GM18526 (cell line): ENCODE measurements around the gene CBR4.

ENCODE experiments used
- POLR2A ChIP-seq: IDR thresholded peaks from 3 replicates; pipeline ENCODE4 v1.6.1; 2011; ENCODE audit not compliant: insufficient read length; ENCODE audit errors: extremely low read depth

CBR4 gene

DNA sequence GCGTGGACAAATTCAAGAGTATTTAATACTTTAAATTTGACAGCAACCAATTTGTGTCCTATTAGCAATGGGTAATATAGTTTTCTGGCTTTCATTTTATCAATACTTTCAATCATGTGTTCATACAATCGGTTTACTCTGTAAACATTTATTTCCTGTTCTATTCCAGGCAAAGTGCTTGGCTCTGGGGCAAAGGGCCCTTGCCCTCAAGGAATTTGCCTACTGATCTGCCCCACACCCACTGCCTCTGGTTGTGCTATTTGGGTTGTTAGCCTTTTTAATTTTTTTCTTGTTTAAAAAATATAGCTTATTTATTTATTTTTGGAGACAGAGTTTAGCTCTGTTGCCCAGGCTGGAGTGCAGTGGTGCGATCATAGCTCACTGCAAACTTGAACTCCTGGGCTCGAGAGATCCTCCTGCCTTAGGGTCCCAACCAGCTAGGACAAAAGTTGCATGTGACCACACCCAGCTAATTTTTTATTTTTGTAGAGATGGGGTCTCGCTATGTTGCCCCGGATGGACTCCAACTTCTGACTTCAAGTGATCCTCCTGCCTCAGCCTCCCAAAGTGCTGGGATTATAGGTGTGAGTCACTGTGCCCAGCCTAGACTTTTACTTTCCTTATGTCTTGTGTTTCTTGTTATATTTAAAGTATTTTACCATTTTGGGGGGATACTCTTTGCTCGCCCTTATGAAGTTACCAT lies 30.7 kb upstream of the CBR4 start:
- no peak for TF ChIP-seq POLR2A

DNA sequence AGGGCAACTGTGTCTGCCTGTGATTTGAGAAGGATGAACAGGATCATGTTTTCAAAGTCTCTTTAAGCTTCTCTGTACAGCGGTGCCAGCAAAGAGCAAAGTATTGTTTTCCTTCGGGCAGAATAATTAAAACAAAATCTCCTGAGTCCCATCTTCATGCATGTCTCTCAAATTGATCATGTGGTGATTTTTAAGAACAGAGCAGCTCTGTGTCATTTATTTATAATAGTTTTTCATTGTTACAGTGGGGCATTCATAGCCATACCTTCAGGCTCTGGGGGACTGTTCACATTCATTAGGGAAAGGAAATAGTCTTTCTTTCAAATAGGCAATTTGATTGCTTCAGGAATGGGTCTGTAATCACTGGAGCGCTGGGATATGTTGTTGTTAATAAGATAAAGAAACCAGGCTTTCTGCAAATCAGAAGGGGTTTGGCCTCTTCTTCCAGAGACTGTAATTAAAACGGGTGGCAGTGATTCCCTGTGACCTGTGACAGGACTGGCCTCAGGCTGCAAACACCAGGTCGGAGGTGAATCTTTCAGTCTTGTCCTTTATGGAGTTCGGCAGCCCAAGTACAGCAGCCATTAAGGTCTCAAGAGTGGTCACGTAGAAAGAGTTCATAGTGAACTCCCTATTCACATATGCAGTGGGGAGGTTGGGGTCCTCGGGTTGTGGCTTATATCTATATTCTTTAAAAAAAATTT lies 29.3 kb upstream of the CBR4 start:
- TF ChIP-seq POLR2A, result no peak

DNA sequence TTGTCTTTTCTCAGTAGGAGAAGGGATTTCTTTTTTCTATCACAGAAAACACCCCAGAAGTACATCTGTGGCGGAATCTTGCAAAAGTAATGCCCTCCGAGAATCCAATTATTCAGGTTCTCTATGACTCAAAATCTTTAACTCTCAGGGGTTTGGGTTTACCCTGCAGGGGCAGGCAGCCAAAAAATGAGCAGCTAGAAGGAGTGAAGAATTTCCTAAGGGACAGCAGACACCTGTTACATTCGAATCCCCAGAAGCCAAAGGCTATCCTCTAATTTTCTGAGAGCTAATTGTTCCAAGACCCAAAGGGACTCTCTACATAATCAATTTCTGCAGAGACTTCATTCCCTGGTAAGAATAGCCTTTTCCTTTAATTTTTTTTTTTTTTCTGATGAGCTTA lies 27.5 kb upstream of the CBR4 start:
- no peak for TF ChIP-seq POLR2A

DNA sequence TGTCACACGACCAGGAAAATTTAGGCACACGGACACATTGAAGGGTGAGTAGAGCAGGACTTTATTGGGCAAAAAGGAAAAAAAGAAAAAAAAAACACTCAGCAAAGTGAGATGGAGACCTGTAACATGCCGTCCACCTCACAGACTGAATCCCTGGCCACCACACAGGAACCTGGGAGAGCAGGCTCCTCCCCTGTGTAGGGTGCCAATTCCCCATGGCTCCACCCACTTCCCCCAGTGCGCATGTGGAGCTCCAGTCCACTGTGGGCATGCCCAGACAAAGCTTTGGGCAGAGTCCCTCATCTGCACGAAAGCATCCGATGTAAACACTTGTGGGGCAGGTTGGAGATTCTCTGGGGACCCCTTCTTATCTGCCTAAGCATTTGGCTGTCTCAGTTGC lies 23.6 kb upstream of the CBR4 start:
- TF ChIP-seq POLR2A, result no peak

DNA sequence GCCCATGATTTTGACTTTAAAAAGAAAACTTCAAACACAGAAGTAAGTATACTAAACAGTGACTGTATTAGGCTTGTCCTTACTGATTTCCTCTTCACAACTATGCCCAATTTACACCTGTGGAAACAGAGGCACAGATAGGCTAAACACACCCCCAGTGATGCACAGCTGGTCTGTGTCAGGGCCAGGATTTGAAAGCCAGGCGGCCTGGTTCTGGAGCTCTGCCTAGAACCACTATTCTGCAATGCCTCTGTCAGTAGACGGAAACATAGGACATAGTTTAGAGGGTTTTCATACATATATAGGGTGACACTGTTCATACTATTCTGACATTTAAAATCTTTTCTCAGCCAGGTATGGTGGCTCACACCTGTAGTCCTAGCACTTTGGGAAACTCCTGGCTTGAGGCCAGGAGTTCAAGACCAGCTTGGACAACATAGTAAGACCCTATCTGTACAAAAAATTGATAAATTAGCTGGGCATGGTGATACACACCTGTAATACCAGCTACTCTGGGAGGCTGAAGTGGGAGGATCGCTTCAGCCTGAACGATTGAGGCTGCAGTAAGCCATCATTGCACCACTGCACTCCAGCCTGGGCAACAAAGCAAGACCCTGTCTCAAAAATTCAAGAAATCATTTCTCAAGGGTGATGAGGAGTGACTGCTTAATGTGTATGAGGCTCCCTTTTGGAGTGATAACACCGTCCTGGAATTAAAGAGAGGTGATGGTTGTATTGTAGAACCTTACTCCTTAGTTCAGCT lies 23.0 kb upstream of the CBR4 start:
- TF ChIP-seq POLR2A, result no peak

DNA sequence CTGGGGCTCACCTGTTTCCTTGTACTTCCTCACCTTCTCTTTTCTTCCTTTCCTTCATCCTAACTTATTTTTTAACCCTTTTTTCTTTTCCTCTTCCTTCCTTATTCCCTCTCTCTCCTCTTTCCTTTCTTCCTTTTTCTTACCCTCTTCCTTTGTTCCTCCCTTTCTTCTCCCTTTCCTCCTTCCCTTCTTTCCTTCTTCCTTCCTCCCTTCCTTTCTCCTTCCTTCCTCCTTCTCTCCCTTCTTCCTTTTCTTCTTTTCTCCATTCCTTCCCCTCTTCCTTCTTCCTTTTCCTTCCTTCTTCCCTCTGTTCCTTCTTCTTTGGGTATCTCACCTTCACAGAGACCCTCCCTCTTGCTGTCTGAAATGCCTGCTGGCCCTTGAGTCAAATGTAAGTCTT lies 22.1 kb upstream of the CBR4 start:
- TF ChIP-seq POLR2A, result no peak

DNA sequence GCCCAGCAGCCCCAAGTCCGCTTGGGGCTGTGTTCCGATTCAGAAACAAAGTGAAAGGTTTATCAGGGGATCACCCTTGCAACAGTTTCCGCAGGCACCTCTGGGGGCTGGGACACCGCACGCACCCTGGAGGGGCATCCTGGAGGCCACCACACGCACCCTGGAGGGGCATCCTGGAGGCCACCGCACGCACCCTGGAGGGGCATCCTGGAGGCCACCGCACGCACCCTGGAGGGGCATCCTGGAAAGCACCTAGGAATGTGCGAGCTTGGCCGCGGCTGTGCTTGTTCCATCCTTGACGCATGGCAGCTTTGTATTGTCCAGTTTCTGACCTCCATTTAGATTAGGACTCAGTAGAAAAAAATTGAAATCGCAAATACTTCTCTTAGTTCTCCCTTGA lies 21.3 kb upstream of the CBR4 start:
- TF ChIP-seq POLR2A, result no peak

DNA sequence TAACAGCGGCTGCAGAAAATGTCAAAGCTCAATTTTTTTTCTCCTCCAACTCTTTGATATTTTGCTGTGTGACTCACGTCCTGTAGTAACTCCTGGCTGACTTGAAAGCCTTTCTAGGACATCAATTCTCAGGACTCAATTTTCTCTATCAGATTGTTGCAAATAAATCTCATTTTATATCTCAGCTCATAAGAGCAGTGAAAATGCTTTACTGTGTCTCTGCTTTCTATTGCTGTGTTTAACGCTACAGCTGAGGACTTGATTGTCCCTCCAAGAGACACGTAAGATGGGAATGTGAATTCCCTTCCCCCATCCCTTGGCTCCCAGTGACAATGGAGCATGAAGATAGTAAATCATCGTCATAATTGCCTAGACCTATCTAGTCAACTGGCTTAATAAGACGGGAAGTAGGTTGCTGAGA lies 20.5 kb upstream of the CBR4 start:
- TF ChIP-seq POLR2A, result no peak

DNA sequence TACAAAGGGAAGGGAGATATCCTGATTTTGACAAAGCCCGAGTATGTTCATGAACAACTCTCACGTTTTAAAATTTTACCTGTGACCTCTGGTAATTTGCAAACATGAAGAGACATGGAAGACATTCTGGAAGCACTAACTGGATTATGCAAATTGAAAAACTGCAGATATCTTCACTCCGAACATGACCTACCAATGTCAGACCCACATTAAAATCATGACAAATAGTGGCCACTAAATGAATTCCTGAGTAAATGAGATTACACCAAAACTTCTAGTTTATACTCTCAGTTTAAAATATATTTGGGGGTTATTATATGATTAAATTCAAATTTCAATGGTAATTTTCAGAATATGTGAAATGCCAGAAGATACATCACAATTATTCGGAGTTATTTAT lies 19.9 kb upstream of the CBR4 start:
- TF ChIP-seq POLR2A, result no peak

DNA sequence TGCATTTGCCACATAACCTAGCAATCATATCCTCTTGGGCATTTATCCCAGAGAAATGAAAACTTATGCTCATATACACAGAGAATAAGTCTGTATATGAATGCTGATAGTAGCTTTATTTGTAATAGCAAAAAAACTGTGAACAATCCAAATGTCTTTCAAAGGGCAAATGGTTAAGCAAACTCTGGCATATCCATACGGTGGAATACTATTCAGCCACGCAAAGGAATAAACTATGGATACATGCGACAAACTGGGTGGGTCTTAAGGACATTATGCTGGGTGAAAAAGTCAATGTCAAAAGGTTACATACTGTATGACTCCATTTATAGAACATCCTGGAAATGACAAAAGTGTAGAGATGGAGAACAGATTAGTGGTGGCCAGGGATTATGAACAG lies 17.6 kb upstream of the CBR4 start:
- TF ChIP-seq POLR2A, result no peak

DNA sequence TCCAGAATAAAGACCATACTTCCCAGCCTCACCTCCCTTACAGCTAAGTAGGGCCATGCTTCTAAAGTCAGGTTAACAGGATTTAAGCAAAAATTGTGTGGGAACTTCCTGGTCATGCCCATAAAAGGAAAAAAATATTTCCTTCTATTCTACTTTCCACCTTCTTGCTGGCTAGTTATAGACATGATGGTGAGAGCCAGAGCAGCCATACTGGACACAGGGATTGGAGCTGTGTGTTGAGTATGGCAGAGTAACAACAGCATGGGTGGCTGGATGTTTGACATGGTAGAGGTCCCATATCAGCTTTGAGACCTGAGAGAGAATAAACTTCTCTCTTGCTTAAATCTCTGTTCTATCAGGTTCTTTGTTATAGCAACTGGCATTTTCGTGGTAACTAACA lies 15.1 kb upstream of the CBR4 start:
- no peak for TF ChIP-seq POLR2A

DNA sequence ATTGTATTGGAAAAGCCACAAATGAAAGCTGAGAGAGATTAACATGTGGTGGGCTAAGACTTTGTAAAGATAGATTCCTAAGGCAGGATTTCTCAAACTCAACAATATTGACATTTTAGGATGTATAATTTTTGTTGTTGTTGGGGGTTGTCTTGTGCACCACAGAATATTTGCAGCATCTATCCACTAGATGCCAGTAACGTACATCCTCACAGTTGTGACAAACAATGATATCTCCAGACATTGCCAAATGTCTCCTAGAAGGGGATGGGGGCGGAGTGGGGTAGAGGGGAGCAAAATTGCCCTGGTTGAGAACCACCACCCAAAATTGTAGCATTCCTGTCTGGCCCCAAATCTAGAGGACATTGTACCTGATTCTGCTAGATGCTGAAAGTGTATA lies 14.7 kb upstream of the CBR4 start:
- no peak for TF ChIP-seq POLR2A

DNA sequence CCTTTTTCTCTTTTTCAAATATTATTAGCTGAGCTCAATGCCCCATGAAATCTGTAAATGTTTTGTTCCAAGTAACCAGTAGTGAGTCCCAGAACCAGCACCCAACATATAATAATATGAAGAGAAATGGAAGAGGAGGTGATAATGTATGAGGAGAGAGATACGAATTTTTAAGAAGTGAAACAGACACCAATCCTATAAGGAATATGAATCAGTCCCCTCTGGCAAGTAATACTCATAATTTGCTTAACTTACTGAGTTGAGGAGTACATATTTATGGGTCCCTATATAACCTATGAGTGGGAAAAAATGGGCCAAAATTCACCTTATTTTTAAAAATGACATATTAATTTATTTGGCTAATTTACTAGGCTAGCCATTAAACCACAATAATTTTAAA lies 8.4 kb upstream of the CBR4 start:
- no peak for TF ChIP-seq POLR2A

DNA sequence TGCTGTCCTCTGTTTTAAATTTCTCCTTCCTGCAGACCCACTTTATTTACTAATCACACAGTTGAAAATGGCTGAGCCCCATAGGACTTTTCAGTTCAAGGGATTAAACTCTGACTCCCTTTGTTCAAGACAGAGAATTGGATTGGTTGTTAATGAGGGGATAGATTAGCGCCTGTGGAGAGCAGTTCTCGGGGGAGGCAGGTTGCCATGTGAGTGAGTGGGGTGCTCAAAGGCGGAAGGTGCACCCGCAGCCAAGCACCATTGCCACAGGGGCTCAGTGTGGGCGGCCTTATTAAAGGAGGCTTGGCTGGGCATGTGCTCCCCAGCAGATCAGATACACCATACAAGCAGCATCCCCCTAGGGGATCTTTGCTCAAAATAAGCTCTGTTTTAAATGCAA lies 7.9 kb upstream of the CBR4 start:
- TF ChIP-seq POLR2A, result no peak

DNA sequence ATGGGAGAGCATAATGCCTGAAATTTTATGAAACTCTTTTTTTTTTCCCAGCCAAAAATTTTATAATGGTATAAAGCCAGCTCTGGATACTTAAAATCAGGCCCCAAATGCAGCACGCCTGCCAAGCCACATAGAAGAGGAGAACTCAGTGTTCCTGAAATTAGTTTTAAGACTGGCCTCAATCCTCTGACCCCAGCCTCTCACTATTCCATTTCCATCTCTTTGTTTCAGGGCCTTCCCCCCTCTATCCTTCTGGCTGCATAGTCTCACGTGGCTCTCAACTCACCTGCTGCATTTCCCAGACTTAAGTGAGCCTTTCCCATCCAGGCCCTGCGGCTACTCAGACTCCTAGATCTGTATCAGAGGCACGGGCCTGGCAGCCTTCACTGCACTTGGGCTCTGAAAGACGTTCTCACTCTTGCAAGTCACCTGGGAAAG lies 5.2 kb upstream of the CBR4 start:
- no peak for TF ChIP-seq POLR2A

DNA sequence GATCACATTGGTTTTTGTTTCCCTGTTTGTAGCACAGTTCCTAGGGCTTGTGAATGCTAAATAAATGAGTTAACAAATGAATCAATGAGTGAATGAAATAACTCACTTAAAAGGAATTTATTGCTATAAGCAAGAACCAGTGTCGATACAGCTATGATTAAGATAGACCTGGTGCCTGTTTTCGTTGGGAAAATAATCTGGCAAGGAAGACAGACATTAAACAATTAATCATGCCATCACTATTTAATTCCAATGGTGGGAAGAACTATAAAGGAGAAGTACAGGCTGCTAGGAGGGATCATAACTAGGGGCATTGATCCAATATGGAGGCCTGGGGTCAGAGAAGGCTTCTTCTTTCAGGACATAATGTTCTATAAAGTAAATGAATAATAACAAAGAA lies 4.5 kb upstream of the CBR4 start:
- TF ChIP-seq POLR2A, result no peak
